HEK293T (cell line): Measurements from ENCODE around the gene TIGD7.

Experiments used
- BHLHE40 ChIP-seq: fragments of 450-650 bp; IDR thresholded peaks from 2 replicates; pipeline ENCODE4 v1.6.1; 2016; ENCODE audit warnings: mild to moderate bottlenecking, moderate library complexity, borderline replicate concordance
- CTBP1 ChIP-seq: fragments of 450-650 bp; IDR thresholded peaks from 2 replicates; pipeline ENCODE4 v1.6.1; 2016; ENCODE audit warnings: borderline replicate concordance
- ELF4 ChIP-seq: fragments of 450-650 bp; IDR thresholded peaks from 2 replicates; pipeline ENCODE4 v1.6.1; 2017; ENCODE audit warnings: antibody characterized with exemption
- FOXA1 ChIP-seq: fragments of 450-650 bp; IDR thresholded peaks from 2 replicates; pipeline ENCODE4 v1.6.1; 2016; ENCODE audit warnings: mild to moderate bottlenecking
- FOXK2 ChIP-seq: fragments of 450-650 bp; IDR thresholded peaks from 2 replicates; pipeline ENCODE4 v1.6.1; 2016; ENCODE audit warnings: mild to moderate bottlenecking
- FOXM1 ChIP-seq: fragments of 450-650 bp; IDR thresholded peaks from 2 replicates; pipeline ENCODE4 v1.6.1; 2017; ENCODE audit warnings: mild to moderate bottlenecking, borderline replicate concordance
- HDGF ChIP-seq: fragments of 450-650 bp; IDR thresholded peaks from 2 replicates; pipeline ENCODE4 v1.6.1; 2017; ENCODE audit warnings: antibody characterized with exemption, borderline replicate concordance
- L3MBTL2 ChIP-seq: fragments of 450-650 bp; conservative IDR thresholded peaks from 2 replicates; pipeline ENCODE4 v1.6.1; 2016; ENCODE audit warnings: mild to moderate bottlenecking
- LEF1 ChIP-seq: fragments of 450-650 bp; IDR thresholded peaks from 2 replicates; pipeline ENCODE4 v1.6.1; 2017; ENCODE audit warnings: mild to moderate bottlenecking, borderline replicate concordance
- NFRKB ChIP-seq: fragments of 450-650 bp; IDR thresholded peaks from 2 replicates; pipeline ENCODE4 v1.6.1; 2016; ENCODE audit warnings: mild to moderate bottlenecking, moderate library complexity
- SP1 ChIP-seq: fragments of 450-650 bp; IDR thresholded peaks from 2 replicates; pipeline ENCODE4 v1.6.1; 2017
- SUZ12 ChIP-seq: fragments of 450-650 bp; IDR thresholded peaks from 2 replicates; pipeline ENCODE4 v1.6.1; 2016; ENCODE audit warnings: mild to moderate bottlenecking
- TARDBP ChIP-seq: fragments of 450-650 bp; IDR thresholded peaks from 2 replicates; pipeline ENCODE4 v1.6.1; 2016
- ZNF384 ChIP-seq: fragments of 450-650 bp; IDR thresholded peaks from 2 replicates; pipeline ENCODE4 v1.6.1; 2016

- TF ChIP-seq SUZ12 (no peak), NFRKB (no peak), ZNF384 (no peak), TARDBP (no peak), CTBP1 (no peak), SP1 (no peak), ELF4 (no peak), FOXK2 (no peak), HDGF (no peak), FOXM1 (no peak), LEF1 (no peak), L3MBTL2 (no peak), FOXA1 (no peak), BHLHE40 (no peak)
Observed at GRCh38 chr16:3256146-3256865, 48.9 kb downstream of the TIGD7 start, which contains the start of gene MEFV.
